HG03520 (cell line): Measurements from ENCODE around the gene ARHGEF37.
"Not testable (repeated sequence)": the region's sequence is repeated elsewhere in the genome, so short reads cannot be mapped to it uniquely, and the experiment has no call there.

Source experiments
- ATAC-seq: cut with Tn5 transposase; IDR thresholded peaks from one replicate; pipeline ENCODE4 v1.9.1; 2021; ENCODE audit warnings: mild to moderate bottlenecking, moderate library complexity; ENCODE audit not compliant: unreplicated experiment

The ARHGEF37 gene

GRCh38 chr5:149645725-149646124 lies 64.4 kb downstream of the ARHGEF37 start:
- no peak for ATAC-seq

- ATAC-seq, result no peak
Measured at GRCh38 chr5:149646564-149646963, 65.3 kb downstream of the ARHGEF37 start.

- no peak for ATAC-seq
Measured at GRCh38 chr5:149647334-149647733, 66.0 kb downstream of the ARHGEF37 start.

- ATAC-seq, result not testable (repeated sequence)
Measured at GRCh38 chr5:149648464-149649393, 67.4 kb downstream of the ARHGEF37 start.

GRCh38 chr5:149649730-149650129 lies 68.4 kb downstream of the ARHGEF37 start:
- not testable (repeated sequence) for ATAC-seq

- no peak for ATAC-seq
Measured at GRCh38 chr5:149651686-149652085, 70.4 kb downstream of the ARHGEF37 start.

- ATAC-seq, result no peak
Measured at GRCh38 chr5:149652697-149653096, 71.4 kb downstream of the ARHGEF37 start.

GRCh38 chr5:149654231-149654630 lies 72.9 kb downstream of the ARHGEF37 start:
- ATAC-seq, result no peak

- ATAC-seq, result no peak
Measured at GRCh38 chr5:149654883-149655505, 73.7 kb downstream of the ARHGEF37 start.

- ATAC-seq, result no peak
Measured at GRCh38 chr5:149656576-149657182, 75.4 kb downstream of the ARHGEF37 start.

- ATAC-seq, result no peak
Measured at GRCh38 chr5:149657324-149657723, 76.0 kb downstream of the ARHGEF37 start.

GRCh38 chr5:149658299-149658698 lies 77.0 kb downstream of the ARHGEF37 start:
- ATAC-seq, result no peak

GRCh38 chr5:149664083-149664482 lies 82.8 kb downstream of the ARHGEF37 start:
- ATAC-seq, result no peak

- no peak for ATAC-seq
Measured at GRCh38 chr5:149664666-149665415, 83.5 kb downstream of the ARHGEF37 start.

GRCh38 chr5:149665416-149666175 lies 84.3 kb downstream of the ARHGEF37 start:
- no peak for ATAC-seq

GRCh38 chr5:149666212-149666852 lies 85.0 kb downstream of the ARHGEF37 start:
- no peak for ATAC-seq

- ATAC-seq, result no peak
Measured at GRCh38 chr5:149667084-149667828, 86.0 kb downstream of the ARHGEF37 start.

- no peak for ATAC-seq
Measured at GRCh38 chr5:149667829-149668330, 86.6 kb downstream of the ARHGEF37 start.

GRCh38 chr5:149669273-149669672 lies 88.0 kb downstream of the ARHGEF37 start:
- ATAC-seq, result not testable (repeated sequence)
